Body of pancreas (tissue), 4 donors: ENCODE results near the gene TMTC4. TPM values are rescaled to one million over a fixed set of nuclear protein-coding genes. Genes with fewer than 3 reads are reported as not detected.

Experiments
- ATAC-seq: fragments of 150-250 bp; one replicate; pipeline ENCODE4 v1.9.1; 2016
- DNase-seq, 4 donors: peaks; one replicate each; pipeline ENCODE4 v3.0.0-alpha.2; 2019
- H3K27ac ChIP-seq, 4 donors: fragments of 200-600 bp; sonication (generic); 1 replicate in 3 of 4; 2 replicates in 1 of 4; pipeline versions ENCODE4 v1.5.1 to v1.6.1; 2016 to 2019; ENCODE audit warnings: mild to moderate bottlenecking in 1 of 4, mixed read lengths in 1 of 4, moderate library complexity in 1 of 4
- H3K27me3 ChIP-seq, 2 donors: fragments of 200-600 bp; sonication (generic); one replicate each; pipeline ENCODE4 v1.6.0; 2016; ENCODE audit warnings: mild to moderate bottlenecking in 1 of 2
- H3K36me3 ChIP-seq, 2 donors: fragments of 200-600 bp; sonication (generic); replicated peaks in 1 of 2; 2 replicates each; pipeline ENCODE4 v1.5.1; 2016; ENCODE audit warnings: low read depth in 2 of 2; ENCODE audit not compliant: insufficient read depth in 1 of 2
- H3K4me1 ChIP-seq: fragments of 200-600 bp; sonication (generic); one replicate; pipeline ENCODE4 v1.6.0; 2016
- H3K4me3 ChIP-seq, 2 donors: fragments of 200-600 bp; sonication (generic); 1 replicate in 1 of 2; 2 replicates in 1 of 2; pipeline ENCODE4 v1.5.1; 2016 to 2019
- H3K9me3 ChIP-seq, 3 donors: fragments of 200-600 bp; sonication (generic); 1 replicate in 2 of 3; 2 replicates in 1 of 3; pipeline ENCODE4 v1.5.1; 2016
- CTCF ChIP-seq, 7 experiments: fragments of 450-650 bp in 4 of 7; fragments of 200-600 bp in 3 of 7; sonication (generic) in 3 of 7; IDR thresholded peaks; one replicate each; pipeline ENCODE4 v1.5.1; 2016 to 2019; ENCODE audit warnings: antibody characterized with exemption in 7 of 7
- POLR2A ChIP-seq, 3 donors: fragments of 450-650 bp; IDR thresholded peaks; one replicate each; pipeline ENCODE4 v1.6.1; 2016; ENCODE audit warnings: antibody characterized with exemption in 3 of 3, mild to moderate bottlenecking in 2 of 3
- WGBS, 2 donors: methylation state at CpG; one replicate each; pipeline ENCODE4 v1.1.5; 2017; 5-methylcytosine and 5-hydroxymethylcytosine counted together
- intact Hi-C: fragments of 100-400 bp; cut with DNase I; formaldehyde crosslinking; loops from one replicate; pipeline ENCODE4 v1.15.1; 2023
- total RNA-seq, 2 donors: library from RNA; depleted of rRNA; stranded (reverse); fragments of >200 nt; gene quantifications; one replicate each; pipeline ENCODE4 v1.1.0, GENCODE V29; 2016

The TMTC4 gene
- total RNA-seq, 2 donors from 2014 or later = 18.5 to 27.5 TPM

- WGBS, 2 donors = 89 to 95% methylated on average over 13 to 14 of the region's 14 CpGs
- TF ChIP-seq POLR2A (IDR thresholded peaks at IDR 0.05) = no peak
- no peak for TF ChIP-seq CTCF (IDR thresholded peaks at IDR 0.05)
- intact Hi-C loops = no loop called here
These were observed 24.3 kb downstream of the TMTC4 start for GRCh38 chr13:100650326-100650725.

GRCh38 chr13:100648354-100648753 lies 26.2 kb downstream of the TMTC4 start:
- Histone ChIP-seq H3K9me3 (no peaks in the 10 kb centered on the region), H3K4me3 (no peak overlapping the region), H3K4me1 (no peaks in the 10 kb centered on the region), H3K27me3 (no peaks in the 10 kb centered on the region), H3K27ac (no peak overlapping the region), H3K36me3 (no peaks in the 10 kb centered on the region)
- 90 to 92% methylated on average over 4 of the region's 4 CpGs for WGBS, 2 donors
- DNase-seq = no peak
- TF ChIP-seq POLR2A (IDR thresholded peaks at IDR 0.05) (no peak), CTCF (IDR thresholded peaks at IDR 0.05) (no peak)
- intact Hi-C loops = no loop called here
- no peak for ATAC-seq

More at GRCh38 chr13:100650326-100650725, 24.3 kb downstream of the TMTC4 start:
- peaks cover 0 to 3% of the 10 kb centered on the region in 2 donors for H3K36me3 ChIP-seq
- H3K4me1 ChIP-seq = no peaks in the 10 kb centered on the region
- H3K4me3 ChIP-seq = no peak overlapping the region
- no peak overlapping the region for H3K27ac ChIP-seq
- DNase-seq = no peak
- H3K9me3 ChIP-seq = no peaks in the 10 kb centered on the region
- no peak for ATAC-seq
- no peaks in the 10 kb centered on the region for H3K27me3 ChIP-seq

DNA sequence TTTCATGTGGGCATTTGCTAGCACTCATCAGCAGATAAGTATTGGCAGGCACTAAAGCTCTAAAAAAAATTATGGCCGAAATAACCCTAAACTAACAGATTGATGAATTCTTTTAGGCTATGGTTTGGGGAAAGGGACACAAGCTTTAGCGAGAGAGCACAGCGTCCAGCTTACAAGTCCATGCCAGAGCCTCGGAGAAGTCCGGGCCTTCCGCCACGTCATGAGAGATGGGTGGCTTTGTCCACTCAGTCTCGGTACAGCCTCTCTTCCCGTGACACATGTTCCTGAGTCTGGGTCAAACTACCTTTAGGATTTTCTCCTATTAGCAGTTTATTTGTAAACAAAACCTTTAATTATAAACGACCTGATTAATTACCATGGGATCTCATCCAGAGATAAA lies 27.7 kb downstream of the TMTC4 start:
- H3K9me3 ChIP-seq = no peaks in the 10 kb centered on the region
- no peaks in the 10 kb centered on the region for H3K27me3 ChIP-seq
- no peak overlapping the region for H3K27ac ChIP-seq
- no peak for TF ChIP-seq CTCF (IDR thresholded peaks at IDR 0.05)
- peaks cover 0 to 3% of the 10 kb centered on the region in 2 donors for H3K36me3 ChIP-seq
- H3K4me3 ChIP-seq = no peak overlapping the region
- WGBS, 2 donors = 88 to 90% methylated on average over 10 of the region's 10 CpGs
- ATAC-seq (no peak), DNase-seq (no peak)
- intact Hi-C loops = no loop called here
- H3K4me1 ChIP-seq = no peaks in the 10 kb centered on the region

GRCh38 chr13:100646030-100646673 lies 28.4 kb downstream of the TMTC4 start:
- Histone ChIP-seq H3K27me3 (no peaks in the 10 kb centered on the region), H3K4me1 (no peaks in the 10 kb centered on the region), H3K27ac (no peak overlapping the region), H3K36me3 (peaks cover 0 to 10% of the 10 kb centered on the region in 2 donors), H3K9me3 (no peaks in the 10 kb centered on the region), H3K4me3 (no peak overlapping the region)
- no peak for ATAC-seq
- intact Hi-C loops = no loop called here
- TF ChIP-seq POLR2A (IDR thresholded peaks at IDR 0.05) (no peak), CTCF (IDR thresholded peaks at IDR 0.05) (peak in 4 of 7 experiments; percentile 17 to 29 (median 24))
- 74 to 78% methylated on average over 8 to 12 of the region's 12 CpGs for WGBS, 2 donors
- peak in 2 of 4 donors; percentile 19 to 38 for DNase-seq

- Histone ChIP-seq H3K36me3 (peaks cover 0 to 11% of the 10 kb centered on the region in 2 donors), H3K4me1 (no peaks in the 10 kb centered on the region), H3K27me3 (no peaks in the 10 kb centered on the region), H3K9me3 (no peaks in the 10 kb centered on the region), H3K27ac (no peak overlapping the region), H3K4me3 (no peak overlapping the region)
- DNase-seq = no peak
- intact Hi-C loops = no loop called here
- 80 to 84% methylated on average over 6 to 7 of the region's 7 CpGs for WGBS, 2 donors
- TF ChIP-seq CTCF (IDR thresholded peaks at IDR 0.05) (no peak), POLR2A (IDR thresholded peaks at IDR 0.05) (no peak)
- no peak for ATAC-seq
These were observed 29.2 kb downstream of the TMTC4 start for GRCh38 chr13:100645382-100645781.
